Measurements from ENCODE around the gene TRAF3IP1.

GRCh38 chr2:238280083-238280825, 40.1 kb upstream of the TRAF3IP1 start:
- TF ChIP-seq CTCF (IDR thresholded peaks at IDR 0.05) (no peak), POLR2A (IDR thresholded peaks at IDR 0.05) (no peak)
